Eye (tissue), 1 donor: ENCODE results near the gene MOCOS.
"Not testable (repeated sequence)": the region's sequence is repeated elsewhere in the genome, so short reads cannot be mapped to it uniquely, and the experiment has no call there.

Experiments
- DNase-seq: peaks from one replicate; pipeline ENCODE4 v3.0.0-alpha.2; 2015

Gene MOCOS, protein sequence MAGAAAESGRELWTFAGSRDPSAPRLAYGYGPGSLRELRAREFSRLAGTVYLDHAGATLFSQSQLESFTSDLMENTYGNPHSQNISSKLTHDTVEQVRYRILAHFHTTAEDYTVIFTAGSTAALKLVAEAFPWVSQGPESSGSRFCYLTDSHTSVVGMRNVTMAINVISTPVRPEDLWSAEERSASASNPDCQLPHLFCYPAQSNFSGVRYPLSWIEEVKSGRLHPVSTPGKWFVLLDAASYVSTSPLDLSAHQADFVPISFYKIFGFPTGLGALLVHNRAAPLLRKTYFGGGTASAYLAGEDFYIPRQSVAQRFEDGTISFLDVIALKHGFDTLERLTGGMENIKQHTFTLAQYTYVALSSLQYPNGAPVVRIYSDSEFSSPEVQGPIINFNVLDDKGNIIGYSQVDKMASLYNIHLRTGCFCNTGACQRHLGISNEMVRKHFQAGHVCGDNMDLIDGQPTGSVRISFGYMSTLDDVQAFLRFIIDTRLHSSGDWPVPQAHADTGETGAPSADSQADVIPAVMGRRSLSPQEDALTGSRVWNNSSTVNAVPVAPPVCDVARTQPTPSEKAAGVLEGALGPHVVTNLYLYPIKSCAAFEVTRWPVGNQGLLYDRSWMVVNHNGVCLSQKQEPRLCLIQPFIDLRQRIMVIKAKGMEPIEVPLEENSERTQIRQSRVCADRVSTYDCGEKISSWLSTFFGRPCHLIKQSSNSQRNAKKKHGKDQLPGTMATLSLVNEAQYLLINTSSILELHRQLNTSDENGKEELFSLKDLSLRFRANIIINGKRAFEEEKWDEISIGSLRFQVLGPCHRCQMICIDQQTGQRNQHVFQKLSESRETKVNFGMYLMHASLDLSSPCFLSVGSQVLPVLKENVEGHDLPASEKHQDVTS

GRCh38 chr18:36187193-36187825, at the start of gene MOCOS:
Gene MOCOS (plus strand): TSS chr18:36187497. CDS start chr18:36187540, 43 bp downstream.
- peak; percentile 76 for DNase-seq

- DNase-seq, result no peak
Measured at GRCh38 chr18:36139245-36139644, 48.1 kb upstream of the MOCOS start.

DNA sequence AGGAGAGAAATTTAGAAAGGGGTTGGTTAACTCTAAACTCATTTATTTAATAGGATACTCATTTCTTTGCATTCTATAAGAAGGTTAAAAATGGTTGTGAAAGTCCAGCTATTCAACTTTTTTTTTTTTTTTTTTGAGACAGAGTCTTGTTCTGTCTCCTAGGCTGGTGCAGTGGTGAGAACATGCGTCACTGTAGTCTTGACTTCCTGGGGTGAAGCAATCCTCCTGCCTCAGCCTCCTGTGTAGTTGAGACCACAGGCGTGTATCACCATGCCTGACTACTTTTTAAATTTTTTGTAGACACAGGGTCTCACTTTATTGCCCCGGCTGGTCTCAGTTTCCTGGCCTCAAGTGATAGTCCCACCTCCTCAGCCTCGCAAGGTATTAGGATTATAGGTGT, 45.7 kb upstream of the MOCOS start:
- no peak for DNase-seq

- no peak for DNase-seq
Measured at GRCh38 chr18:36142751-36143150, 44.5 kb upstream of the MOCOS start.

DNA sequence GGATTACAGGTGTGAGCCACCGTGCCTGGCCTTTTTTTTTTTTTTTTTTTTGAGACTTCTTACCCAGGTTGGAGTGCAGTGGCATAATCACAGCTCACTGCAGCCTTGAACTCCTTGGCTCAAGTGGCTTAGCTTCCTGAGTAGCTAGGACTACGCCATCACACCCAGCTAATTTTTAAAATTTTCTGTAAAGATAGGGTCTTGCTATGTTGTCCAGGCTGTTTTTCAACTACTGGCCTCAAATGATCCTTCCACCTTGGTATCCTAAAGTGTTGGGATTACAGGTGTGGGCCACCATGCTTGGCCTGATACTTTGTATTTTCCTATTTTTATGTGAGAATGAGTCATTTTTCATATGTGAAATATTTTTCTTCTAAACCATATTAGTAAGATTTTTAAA, 43.9 kb upstream of the MOCOS start:
- no peak for DNase-seq

GRCh38 chr18:36149514-36150289, 37.6 kb upstream of the MOCOS start:
- no peak for DNase-seq

DNA sequence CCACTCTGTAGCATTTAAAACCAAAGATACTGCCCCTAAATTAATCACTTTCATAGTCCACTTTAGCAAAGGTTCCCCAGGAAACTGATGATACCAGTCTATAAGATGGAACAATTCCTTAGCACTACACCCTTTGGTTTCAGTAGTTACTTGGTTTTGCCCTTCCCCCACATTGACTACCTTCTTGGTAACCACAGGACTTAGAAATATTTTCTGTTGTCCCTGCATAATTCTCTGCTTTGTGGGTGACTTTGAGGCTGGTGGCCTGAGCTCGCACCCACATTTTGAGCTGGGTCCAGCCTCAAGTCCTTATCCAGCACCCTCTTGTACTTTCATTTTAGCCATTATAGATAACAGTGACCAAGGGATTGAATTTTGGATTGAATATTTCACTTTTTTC, 34.5 kb upstream of the MOCOS start:
- DNase-seq, result no peak

DNA sequence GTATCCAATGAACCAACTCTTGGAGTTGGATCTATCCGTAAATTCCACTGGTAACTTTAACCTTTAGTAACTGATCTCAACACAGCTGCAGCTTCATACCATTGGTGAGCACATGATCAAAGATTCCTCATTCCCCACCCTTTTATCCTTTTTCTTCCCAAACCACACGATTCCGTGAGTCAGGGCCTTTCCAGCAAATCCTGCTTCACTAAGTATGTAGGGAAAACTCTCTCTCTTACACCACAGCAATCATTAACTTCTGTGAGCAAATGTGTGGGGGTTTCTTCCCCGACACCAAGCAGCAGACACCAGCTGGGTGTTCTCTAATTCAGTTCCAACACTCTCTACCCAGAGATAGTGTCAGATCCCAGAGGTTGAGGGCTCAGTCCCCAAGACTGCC, 34.1 kb upstream of the MOCOS start:
- DNase-seq, result no peak

- DNase-seq, result no peak
Measured at GRCh38 chr18:36153771-36154170, 33.5 kb upstream of the MOCOS start.

DNA sequence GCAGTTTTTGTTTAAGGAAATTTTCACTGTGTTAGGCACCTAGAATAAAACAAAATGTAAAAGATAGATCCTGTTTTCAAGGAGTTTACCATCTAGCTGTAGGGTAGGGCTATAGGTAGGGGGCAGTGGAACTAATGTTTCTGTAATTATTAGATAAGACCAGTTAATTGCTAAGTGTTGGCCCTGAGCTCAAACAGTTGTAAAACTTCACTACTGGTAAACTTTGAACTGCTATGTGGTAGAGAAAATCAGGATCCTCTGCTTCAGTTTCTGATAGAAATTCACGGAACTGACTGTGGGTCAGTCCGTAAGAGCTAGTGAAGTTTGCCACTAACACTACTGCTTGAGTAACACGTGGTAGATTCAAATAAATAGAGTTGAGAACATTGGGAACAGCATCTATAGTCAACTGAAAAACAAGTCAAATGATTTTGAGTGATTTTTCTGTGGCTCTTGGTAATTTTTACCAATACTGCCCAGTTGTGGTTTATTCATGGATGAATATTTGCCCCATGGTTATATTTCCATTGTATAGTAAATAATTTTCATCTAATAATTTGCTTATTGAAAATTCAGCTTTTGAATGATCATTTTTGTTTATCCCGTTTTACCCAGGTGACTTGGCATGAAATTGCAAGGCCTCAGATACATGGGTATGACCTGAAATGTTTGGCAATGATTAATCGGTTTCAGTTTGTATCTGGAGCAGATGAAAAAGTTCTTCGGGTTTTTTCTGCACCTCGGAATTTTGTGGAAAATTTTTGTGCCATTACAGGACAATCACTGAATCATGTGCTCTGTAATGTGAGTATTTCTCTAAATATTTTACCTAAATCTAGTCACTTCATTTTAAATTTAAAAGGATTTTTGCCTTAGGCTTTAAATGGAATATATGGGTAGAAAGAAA, 31.2 kb upstream of the MOCOS start:
- DNase-seq, result no peak

GRCh38 chr18:36157441-36157840, 29.9 kb upstream of the MOCOS start:
- DNase-seq, result no peak

DNA sequence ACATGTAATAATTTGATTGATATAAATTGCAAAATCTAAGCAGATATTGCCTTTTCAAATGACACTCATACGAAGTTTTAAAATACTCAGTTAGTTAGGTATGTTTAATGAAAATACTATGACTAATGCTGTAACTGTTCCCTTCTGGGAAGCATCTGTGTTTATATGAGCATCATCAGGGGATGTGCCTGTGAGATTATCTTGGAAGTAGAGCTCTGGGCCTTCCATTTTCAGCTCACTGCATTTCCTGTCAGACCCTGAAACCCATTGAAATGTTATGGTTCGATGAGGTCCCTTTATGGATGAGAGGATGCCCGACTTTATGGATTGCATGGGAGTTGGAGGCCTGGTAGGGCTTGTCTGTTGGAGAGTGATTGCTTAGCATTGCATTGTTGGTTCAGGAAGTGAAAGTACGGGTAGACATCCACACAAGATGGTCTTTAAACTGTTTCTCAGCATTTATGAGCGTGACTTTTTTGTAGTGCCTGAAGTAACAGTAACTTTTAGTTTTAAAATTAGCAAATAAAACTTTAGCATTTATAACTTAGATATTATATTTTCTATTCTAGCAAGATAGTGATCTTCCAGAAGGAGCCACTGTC, 28.9 kb upstream of the MOCOS start:
- no peak for DNase-seq

GRCh38 chr18:36160959-36161371, 26.3 kb upstream of the MOCOS start:
- no peak for DNase-seq

DNA sequence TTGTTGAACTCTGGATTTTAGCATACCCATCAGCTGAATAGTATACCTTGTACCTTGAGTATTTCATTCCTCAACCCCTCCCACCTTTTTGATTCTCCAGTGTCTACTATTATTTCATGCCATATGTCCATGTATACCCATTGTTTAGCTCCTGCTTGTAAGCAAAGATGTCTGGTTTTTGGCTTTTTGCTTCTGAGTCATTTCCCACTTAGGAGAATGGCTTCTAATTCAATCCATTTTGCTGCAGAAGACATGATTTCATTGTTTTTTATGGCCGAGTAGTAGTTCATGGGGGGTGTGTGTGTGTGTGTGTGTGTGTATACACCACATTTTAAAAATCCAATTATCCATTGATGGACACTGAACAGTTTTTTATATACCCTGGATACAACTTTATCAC, 24.3 kb upstream of the MOCOS start:
- no peak for DNase-seq

DNA sequence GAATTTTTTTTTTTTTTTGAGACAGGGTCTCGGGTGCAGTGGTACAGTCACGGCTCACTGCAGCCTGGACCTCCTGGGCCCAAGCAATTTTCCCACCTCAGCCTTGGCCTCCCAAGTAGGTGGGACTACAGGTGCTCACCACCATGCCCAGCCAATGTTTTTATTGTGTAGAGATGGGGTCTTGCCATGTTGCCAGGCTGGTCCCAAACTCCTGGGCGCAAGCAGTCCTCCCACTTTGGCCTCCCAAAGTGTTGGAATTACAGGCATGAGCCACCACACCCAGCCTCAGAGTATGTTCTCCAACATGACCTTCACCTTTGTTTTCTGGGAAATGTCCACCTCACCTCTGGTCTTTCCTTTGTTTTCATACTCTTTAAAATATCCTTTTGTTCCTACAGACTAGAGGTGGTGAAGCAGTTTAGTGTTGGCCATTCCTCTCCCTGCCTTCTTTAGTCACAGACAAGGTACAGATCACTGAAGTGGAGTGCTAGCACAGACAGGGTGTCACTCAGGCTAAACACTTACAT, 19.5 kb upstream of the MOCOS start:
- DNase-seq, result no peak

GRCh38 chr18:36168296-36168695, 19.0 kb upstream of the MOCOS start:
- DNase-seq, result not testable (repeated sequence)

GRCh38 chr18:36169938-36170337, 17.4 kb upstream of the MOCOS start:
- DNase-seq, result no peak

DNA sequence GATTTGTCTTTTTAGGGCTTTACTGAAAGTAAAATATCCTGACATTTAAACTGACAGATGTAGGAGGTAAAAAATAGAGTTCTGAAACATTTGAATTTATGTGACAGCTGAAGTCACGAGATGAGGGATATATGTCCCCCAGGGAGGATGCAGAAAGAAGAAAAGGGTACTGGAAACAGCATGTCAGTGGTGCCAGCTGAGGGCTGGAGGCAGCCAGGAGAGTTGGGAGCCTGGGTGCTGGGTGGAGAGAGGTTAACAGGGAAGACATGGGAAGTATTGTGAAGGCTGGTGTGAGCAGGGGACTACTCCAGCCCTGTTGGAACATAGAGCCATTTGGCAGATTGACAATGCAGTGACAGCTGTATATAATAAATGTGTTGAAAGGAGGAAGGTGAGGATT, 11.8 kb upstream of the MOCOS start:
- no peak for DNase-seq

GRCh38 chr18:36176177-36176584, 11.1 kb upstream of the MOCOS start:
- no peak for DNase-seq

DNA sequence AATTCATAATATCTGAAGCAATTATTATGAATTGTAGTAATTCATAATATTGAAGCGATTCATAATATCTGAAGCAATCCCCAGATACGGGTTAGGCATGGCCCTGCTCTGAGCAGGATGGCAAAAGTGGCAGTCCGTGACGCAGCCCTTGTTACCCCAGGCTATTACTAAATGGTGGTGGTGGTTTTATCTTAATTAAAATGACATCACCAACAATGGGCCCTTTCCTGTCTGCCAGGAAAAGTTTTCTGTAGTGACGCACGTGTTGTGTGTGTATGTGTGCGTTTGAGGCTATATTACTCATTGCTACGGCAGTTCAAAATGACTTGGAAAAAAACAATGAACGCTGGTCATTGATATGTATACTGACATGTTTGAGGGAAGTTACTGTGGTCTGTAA, 10.6 kb upstream of the MOCOS start:
- DNase-seq, result no peak

- DNase-seq, result no peak
Measured at GRCh38 chr18:36177913-36178312, 9.4 kb upstream of the MOCOS start.
